Dermis blood vessel endothelial cell (primary cell): ENCODE measurements around the gene ANKRD11. TPM values are rescaled to one million over a fixed set of nuclear protein-coding genes. Genes with fewer than 3 reads are reported as not detected.
A peak's percentile ranks its signal among the peaks of the same experiment; 100 is the strongest.
"Not testable (repeated sequence)": the region's sequence is repeated elsewhere in the genome, so short reads cannot be mapped to it uniquely, and the experiment has no call there.

Experiments used
- DNase-seq: peaks from one replicate; pipeline ENCODE4 v3.0.0; 2010
- total RNA-seq: library from RNA; depleted of rRNA; stranded (reverse); fragments of >200 nt; gene quantifications from 2 replicates; pipeline ENCODE4 v1.2.3, GENCODE V29; 2014

ANKRD11 gene
- total RNA-seq, 1 donor from 2014 or later: 55.5 TPM

DNA sequence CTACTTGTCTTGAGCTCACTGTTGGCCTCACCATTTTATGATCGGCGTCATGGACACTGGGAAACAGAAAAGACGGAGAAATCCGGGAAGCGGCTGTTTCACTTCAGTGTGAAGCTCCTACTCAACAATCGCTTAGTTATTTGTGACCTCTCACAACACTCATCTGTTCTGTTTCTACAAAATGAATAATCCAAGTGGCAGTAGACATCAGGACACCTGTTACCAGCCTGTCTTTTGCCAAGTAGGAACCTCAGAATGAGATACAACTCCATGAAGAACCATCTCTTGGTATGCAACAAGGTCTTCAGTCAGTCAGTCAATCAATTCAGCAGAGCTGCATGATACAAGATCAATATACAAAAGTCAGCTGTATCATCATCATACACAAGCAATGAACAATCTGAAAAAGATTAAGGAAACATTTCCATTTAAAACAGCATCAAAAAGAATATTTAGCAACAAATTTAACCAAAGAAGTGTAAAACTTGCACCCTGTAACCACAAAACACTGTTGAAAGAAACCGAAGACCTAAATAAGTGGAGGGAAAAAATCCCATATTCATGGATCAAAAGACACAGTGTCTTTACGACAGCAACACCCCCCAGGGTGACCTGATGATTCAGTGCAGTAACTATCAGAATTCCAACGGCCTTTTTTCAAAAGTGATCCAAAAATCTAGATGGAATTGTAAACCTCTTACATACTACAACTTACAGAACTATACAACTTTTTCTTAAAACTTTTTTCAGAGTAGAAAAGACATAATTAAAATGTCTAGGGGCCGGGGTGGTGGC is 63.4 kb downstream of the ANKRD11 start:
- DNase-seq: no peak

DNA sequence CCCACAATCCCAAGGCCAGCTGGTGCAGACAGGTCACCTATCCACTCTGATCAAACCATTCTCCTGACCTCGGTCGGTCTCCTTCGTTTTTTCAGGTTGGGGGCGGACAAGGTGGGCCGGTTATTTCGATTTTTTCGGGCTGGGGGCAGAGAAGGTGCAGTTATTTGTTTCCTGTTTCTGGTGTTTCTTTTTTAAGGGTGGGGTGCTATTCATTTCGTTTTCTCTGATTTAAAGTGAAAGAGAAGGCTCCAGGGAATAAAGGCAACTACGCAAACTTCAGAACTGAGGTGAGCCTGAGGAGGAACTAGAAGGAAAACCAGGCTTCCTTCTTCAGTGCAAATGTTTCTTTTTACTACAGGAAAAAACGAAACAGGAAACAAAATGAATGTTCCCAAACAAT is 64.8 kb downstream of the ANKRD11 start:
- DNase-seq: no peak

DNA sequence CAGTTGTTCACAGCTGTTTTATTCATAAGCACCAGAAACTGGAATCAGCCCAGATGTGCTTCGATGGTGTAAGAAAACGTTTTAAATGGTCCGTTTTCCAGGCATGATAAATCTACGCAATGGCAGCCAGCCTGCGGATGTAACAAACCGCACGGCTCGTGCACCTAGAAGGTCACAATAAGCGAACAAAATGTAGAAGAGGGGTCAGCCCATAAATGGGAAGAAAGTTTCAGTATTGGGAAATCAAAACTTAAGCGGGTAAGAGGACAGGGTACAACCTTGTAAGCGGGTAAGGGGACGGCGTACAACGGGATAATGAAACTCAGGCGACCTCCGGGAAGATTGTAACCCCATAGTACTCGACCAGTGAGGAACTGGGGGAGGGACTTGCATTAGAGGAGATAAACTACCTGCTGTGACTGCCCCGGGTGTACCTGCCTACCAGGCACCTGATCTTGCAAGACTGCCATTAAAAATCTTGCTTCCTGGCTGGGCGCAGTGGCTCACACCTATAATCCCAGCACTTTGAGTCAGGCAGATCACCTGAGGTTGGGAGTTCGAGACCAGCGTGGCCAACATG is 66.6 kb downstream of the ANKRD11 start:
- DNase-seq: no peak

DNA sequence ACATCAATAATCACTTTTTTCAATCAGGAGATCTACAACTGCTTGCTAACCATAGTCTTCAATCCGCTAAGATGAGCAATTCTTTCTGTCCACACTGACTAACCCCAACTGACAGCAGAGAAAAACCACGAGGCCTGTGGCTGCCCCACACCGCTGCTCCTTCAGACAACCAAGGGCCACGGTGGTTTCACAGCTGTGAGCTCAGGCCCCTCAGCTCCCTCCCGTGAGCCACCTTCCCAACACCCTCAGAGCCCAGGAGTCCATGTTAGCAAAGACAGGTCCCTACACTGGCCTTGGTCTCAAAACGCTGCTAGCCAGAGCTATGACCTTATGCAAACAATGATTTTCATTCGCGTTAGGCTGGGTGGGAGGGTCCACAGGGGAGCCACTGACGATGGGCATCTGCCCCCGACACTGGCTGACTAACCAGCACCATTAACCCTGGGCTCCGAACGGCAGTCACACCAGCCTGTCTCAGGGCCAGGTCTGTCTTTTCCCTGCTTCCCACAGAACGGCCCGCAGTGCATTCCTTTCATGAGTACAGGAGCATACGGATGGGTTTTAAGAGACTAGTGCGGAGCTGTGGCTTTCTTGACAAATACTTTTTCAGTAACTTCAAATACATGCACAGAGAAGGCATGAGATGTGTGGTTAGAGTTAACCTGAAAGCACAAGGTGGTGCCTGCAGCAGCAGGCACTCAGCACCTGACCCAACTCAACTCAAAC is 67.3 kb downstream of the ANKRD11 start:
- peak; percentile 44 for DNase-seq

DNA sequence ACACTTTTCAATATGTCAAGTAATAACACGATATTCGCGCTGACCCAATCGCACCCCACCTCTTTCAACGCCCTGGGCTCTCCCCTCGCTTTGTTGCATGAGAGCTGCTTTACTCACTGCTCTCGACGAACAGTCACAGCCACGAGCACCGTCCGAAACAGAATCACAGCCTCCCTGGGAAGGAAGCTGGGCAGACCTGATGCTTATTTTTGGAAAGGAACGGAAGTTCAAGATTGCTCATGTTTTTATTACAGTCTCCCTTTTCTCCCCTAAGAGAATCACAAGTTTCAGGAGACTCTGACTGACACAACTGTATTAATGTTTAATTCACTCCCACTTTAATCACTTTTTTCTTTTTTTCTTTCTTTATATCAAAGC is 67.8 kb downstream of the ANKRD11 start:
- DNase-seq: peak; percentile 78

DNA sequence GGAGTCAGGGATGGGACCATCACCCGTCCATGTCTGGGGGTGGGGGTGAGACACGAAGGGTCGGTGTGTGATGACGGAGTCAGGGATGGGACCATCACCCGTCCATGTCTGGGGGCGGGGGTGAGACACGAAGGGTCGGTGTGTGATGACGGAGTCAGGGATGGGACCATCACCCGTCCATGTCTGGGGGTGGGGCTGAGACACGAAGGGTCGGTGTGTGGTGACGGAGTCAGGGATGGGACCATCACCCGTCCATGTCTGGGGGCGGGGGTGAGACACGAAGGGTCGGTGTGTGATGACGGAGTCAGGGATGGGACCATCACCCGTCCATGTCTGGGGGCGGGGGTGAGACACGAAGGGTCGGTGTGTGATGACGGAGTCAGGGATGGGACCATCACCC is 69.1 kb downstream of the ANKRD11 start:
- not testable (repeated sequence) for DNase-seq

DNA sequence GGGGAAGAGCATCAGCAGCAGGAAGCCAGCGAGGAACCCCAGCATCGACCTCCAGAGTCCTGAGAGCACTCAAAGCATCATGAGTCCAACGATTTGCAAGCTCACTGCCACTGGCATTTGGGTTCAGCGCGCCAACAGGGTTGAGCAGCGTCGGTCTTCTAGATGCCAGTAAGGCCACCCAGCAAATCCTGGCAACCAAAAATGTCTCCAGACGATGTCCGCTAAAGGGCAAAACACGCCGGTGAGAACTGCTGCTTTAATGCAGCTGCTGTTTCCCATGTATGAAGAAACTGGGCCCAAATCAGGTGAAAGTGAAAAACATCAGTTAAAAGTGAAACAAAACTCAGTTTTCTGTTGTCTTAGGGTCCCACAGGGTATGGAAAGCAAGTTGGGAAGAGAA is 70.2 kb downstream of the ANKRD11 start:
- no peak for DNase-seq

DNA sequence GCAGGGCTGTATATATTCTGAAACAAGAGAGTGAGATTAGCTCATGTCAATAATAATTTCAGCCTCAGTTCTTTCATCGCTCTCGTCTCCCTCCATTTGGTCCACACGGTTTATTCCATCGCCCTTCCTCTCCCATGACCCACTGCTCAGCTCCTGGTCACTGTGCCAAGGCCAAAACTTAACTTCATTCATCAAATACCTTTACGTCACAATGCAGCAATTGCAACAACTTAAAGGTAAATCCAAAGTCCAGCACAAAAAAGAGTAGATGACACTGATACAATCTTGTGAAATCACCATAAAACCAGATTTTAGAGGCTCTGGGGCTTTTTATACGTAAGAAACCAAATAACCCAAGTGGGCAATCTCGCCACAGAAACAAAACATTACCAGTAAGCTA is 72.0 kb downstream of the ANKRD11 start:
- DNase-seq: no peak

DNA sequence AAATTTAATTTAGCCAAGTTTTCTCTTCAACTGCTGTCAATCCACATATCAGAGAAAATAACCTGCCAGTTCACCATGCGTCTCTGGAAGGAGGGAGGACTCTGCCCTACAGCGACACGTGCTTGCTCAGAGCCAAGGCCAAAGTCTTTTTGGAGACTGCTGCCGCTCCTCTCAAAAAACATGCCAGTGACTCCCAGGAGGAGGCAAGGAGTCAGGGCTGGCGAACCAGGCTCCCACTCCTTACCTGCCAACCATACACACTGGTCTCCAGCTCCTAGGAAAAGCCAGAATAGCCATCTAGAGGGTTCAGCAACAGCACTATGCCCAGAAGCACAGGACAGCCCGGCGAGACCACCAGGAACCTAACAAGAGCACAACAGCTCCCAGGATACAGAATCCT is 73.0 kb downstream of the ANKRD11 start:
- DNase-seq: no peak

DNA sequence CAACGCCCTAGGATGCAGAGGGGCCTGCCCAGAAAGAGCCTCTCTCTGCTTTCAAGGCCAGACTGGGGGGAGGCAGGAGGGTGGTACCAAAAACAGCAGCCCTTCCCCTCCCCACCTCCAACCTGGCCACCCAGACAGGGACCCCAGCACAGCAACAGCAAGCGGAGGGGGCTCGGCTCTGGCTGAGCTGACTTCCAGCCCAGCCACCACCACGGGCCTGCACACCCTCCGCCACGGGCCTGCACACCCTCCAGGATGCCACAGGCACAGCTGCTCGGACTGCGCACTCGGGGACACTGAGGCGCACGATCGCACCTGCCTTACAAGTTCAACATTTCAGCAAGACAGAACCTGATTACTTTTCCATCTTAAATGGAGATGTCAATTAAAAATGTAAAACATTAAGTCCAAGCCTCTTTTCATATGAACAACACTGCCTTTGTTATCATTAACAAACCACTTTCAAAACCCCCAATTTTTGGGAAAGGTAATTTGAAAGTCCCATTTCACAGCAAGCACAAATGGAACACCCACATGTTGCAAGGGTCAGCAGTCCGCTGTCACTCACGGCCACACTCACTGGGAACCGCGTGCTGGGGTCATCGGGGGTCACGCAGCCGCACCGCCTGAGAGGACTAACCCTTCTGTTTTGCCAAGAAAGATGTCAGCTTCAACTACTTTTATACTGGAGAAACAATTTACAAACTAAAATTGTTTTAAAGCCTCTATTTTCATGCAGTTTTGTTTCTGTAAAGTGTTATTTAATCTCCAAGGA is 76.4 kb downstream of the ANKRD11 start:
- no peak for DNase-seq

DNA sequence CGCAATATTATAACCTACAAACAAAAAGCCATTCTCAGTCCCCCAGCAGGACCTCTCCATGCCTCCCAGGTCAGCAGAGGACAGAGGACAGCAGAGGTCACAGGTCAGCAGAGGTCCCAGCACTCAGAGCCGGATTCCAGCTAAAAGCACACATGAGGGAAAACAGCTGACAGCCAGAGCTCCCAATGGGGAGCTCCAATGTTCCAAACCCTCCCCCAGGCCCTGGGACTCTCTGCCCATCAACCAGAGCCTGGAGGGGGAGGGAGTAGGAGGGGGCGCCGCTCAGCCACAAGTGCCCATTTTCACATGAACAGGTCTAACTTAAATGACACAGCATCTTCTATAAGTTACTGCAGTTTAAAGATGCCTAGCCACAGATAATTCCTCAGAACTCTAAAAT is 77.5 kb downstream of the ANKRD11 start:
- DNase-seq: no peak

DNA sequence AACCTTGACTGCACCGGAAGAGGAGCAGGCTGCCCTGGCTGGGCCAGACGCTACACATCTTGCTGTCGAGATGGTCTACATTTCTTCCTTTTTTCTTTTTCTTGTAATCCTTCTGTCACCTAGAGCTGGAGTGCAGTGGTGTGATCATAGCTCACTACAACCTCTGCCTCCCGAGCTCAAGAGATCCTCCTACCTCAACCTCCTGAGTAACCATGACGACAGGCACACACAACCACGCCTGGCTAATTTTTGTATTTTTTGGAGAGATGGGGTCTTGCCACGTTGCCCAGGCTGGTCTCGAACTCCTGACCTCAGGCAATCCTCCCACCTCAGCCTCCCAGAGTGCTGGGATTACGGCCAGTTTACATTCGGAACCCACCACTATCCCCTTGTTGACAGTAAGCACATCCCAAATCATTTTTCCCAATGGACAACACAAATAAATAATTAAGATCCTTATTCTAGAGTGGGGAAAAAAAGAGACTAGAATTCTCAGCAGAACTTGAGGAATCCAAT is 79.0 kb downstream of the ANKRD11 start:
- no peak for DNase-seq

DNA sequence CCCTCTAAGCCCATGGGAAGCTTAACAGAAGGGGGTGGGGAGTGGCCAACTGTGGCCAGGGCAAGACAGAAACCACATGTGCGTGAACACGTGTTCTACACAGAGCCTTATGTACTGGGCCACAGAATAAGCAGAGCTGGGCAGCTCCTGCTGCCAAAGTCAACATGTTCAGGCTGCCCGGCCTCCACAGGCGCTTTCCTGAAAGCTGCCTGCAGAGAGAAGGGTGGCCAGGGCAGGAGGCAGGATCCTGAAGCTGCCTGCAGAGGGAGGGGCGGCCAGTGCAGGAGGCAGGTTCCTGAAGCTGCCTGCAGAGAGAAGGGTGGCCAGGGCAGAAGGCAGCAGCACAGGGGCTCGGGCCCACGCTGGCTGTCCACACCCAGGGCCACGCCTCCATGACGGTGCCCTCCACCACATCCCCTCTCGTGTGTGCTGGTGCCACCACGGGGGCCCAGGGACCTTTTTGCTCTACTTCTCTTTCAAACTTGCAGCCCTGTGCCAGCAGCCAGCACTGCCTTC is 79.5 kb downstream of the ANKRD11 start:
- DNase-seq: peak; percentile 96

DNA sequence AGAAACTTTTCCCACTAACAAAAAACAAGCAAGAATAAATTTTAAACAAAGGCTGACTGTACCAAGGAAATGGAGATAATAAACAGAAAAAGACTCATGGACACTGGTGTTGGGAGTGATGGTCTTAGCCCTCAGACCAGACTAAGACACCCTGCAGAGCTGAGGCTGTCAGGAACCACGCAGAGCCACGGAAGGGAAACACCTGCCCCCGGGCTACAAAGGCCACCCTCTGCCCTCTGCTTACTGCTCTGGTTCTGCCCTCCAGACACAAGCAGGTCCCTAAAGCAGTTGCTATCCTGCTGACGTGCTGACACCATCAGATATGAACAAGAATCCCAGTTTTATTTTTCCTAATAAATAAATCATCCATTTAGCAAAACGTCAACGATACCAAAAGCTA is 80.0 kb downstream of the ANKRD11 start:
- DNase-seq: peak; percentile 57

DNA sequence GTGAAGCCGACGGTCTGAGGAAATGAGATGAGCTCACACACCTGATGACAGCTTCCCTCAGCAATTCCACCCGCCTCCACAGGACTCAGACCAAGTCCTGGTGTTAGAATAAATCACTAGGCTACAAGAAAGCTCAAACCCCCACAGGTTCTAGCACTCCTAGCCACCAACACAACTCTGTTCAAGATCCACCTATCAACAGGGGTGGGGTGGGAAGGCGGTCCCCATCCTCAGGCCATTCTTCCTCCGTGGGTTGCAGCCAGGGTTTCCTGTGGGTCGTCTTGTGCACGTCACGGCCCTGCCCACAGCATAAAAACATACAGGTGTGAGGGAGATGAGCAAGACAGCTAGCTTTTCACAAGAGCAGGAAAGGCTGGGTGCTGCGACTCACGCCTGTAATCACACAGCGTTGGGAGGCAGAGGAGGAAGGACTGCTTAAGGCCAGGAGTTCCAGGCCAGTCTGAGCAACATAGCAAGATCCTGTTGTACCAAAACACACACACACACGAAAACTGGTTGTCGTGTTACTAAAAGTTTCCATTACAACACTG is 81.1 kb downstream of the ANKRD11 start:
- peak; percentile 44 for DNase-seq

DNA sequence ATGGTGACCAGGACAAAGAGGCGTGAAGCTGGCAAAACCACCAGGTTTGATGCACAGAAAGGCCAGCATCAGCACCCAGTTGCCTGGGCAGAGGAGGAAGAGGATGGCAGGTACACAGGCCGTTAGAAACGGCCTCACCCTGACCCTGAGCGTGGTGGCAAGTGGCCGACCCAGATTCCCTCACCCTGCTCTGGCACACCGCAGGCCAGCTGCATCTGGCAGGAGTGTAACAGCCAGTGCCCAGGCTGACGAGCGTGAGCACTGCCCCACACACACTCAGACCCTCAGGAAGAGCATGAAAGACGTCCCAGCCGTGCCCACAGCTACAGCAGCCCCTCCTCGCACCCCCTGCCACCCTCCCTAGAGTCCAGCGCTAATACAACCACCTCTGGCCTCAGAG is 82.0 kb downstream of the ANKRD11 start:
- DNase-seq: no peak

DNA sequence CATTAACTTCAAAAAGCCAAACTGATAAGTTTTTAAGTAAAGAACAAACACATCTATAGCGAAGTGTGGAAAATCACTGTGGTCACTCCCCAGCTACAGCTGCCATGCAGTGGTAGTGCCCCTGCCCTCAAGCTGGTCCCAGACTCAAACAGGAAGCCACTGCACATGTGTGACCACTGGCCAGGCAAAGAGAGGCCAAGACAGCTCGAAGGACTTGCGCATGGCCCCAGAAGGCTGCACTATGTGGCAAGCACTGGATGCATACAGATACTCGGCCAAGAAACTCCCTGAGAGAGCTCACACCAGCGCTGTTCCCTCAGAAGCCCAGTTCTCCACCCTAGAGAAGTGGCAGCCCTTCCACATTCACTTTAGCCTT is 82.4 kb downstream of the ANKRD11 start:
- no peak for DNase-seq

DNA sequence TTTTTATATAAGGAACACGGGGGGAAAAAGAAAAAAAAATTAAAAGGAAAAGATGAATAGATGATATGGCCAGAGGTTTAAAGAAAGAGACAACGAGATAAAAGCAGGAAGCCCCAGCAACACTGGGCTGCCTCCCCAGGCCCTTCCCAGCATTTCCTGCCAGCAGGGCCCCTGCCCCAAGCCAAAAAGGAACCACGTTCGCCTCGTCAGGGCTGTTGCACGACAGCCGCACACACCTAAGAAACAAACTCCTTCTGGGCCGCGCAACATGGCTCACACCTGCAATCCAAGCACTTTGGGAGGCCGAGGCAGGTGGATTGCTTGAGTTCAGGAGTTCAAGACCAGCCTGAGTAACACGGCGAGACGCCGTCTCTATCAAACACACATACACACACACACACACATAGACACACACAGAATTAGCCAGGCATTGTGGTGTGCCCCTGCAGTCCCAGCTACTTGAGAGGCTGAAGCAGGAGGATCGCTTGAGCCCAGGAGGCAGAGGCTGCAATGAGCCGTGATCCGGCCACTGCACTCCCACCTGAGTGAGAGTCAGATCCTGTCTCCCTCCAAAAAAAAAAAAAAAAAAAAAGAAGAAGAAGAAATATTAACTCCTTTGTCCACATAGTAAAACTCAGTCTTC is 83.0 kb downstream of the ANKRD11 start:
- no peak for DNase-seq

DNA sequence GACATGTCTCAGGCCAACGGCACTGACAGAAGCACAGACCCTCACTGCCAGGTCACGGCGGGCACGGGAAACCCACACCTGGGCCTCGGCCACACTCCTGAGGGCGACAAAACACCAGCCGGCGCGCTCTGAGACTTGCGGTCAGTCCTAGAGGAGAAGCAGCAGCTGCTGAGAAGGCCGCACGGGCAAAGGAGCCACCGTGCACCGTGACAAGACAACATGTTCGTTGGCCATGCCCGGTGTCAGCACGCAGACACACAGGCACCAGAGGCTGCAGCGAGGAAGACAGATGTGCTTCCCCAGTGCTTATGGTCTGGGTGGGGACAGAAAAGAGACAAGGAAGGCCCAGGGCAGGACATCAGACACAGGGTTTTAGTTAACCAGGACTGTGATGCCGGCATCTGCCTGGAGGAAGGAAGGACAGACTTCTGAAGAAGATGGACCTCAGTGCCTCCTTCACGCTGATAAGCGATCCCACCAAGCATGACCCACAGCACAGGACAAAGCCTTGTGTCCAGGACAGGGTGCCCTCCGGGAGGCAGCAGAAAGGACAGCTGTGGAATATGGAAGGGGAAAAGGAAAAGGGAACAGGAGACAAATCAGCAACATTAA is 84.0 kb downstream of the ANKRD11 start:
- DNase-seq: no peak

DNA sequence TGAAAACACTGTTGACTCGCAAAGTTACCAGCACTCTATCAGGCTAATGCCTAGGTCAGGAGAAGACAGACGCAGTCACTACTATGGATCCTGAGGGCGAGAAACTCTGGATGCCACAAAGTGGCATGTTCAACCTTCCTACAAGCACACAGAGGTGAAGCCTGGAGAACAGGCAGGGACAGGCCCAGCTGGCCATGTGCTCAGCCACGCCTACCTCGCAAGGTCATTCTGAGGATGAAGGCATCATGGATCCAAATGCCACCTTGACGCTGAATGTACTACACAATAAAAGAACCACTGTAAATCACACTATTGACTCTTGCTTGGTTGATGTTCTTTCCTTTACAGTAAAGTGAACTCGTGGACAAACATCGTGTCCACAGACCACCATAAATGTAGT is 85.8 kb downstream of the ANKRD11 start:
- DNase-seq: no peak

DNA sequence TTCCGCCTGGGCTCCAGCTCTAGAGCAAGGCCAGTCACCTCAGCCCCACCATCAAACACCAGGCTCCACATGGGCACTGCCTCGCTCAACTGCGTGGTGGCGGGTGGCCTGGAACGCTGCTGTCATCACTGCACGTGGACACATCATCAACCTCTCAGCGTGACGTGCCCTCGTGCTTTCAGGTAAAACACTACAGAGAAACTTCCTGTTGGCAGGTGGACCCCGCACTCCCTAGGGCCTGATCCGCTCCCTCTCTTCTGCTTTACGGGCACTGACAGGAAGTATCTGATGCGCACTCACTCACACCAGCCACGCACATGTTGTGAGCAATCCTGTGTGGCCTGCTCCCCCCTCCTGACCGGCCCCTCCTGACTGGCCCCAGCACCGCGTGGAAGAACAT is 87.4 kb downstream of the ANKRD11 start:
- DNase-seq: no peak
